Measurements from ENCODE around the gene ERBB2.
"Not testable (repeated sequence)": the region's sequence is repeated elsewhere in the genome, so short reads cannot be mapped to it uniquely, and the experiment has no call there.

The ERBB2 gene

GRCh38 chr17:39687546-39688474 is 12.1 kb upstream of the ERBB2 start, which contains the start of gene PGAP3:
PGAP3 (minus strand) TSS chr17:39688057; CDS start chr17:39688014, 43 bp downstream.
- no peak for TF ChIP-seq Cebpa-rat (IDR thresholded peaks at IDR 0.05)
- H3K27ac ChIP-seq, result peak within 1 kb of the TSS; percentile 87
- H3K36me3 ChIP-seq, result peaks cover 19% of the 10 kb centered on the region; the same call in 1 of the 2 replicates
- H3K9me3 ChIP-seq, result no peaks in the 10 kb centered on the region; the same call in 1 of the 2 replicates
- H3K27me3 ChIP-seq, result no peaks in the 10 kb centered on the region
- peak within 1 kb of the TSS; percentile 74 for H3K9ac ChIP-seq
- H3K4me1 ChIP-seq, result peaks cover 18% of the 10 kb centered on the region
- H4K20me1 ChIP-seq, result no peaks in the 10 kb centered on the region
- peak within 1 kb of the TSS; percentile 95 for H3K4me2 ChIP-seq
- H3K4me3 ChIP-seq, result peak within 1 kb of the TSS; percentile 76

GRCh38 chr17:39688475-39688835 is 11.4 kb upstream of the ERBB2 start:
- Histone ChIP-seq H4K20me1 (no peaks in the 10 kb centered on the region), H3K27ac (peak overlapping the region; percentile 87), H3K9ac (peak overlapping the region; percentile 74), H3K9me3 (no peaks in the 10 kb centered on the region; the same call in 1 of the 2 replicates), H3K4me3 (peak overlapping the region; percentile 76), H3K4me2 (peak overlapping the region; percentile 95), H3K27me3 (no peaks in the 10 kb centered on the region), H3K36me3 (peaks cover 12% of the 10 kb centered on the region; the same call in 1 of the 2 replicates), H3K4me1 (peaks cover 18% of the 10 kb centered on the region)
- no peak for TF ChIP-seq Cebpa-rat (IDR thresholded peaks at IDR 0.05)

- TF ChIP-seq Cebpa-rat (IDR thresholded peaks at IDR 0.05), result no peak
- Histone ChIP-seq H3K4me3 (peak overlapping the region; percentile 76), H3K4me1 (peaks cover 18% of the 10 kb centered on the region), H3K9ac (no peak overlapping the region), H3K9me3 (no peaks in the 10 kb centered on the region; the same call in 1 of the 2 replicates), H3K4me2 (peak overlapping the region; percentile 95), H3K27ac (no peak overlapping the region), H4K20me1 (no peaks in the 10 kb centered on the region), H3K36me3 (peaks cover 10% of the 10 kb centered on the region; the same call in 1 of the 2 replicates), H3K27me3 (no peaks in the 10 kb centered on the region)
Measured at GRCh38 chr17:39688945-39689344, 10.9 kb upstream of the ERBB2 start.

- H3K36me3 ChIP-seq, result no peaks in the 10 kb centered on the region
- H3K4me3 ChIP-seq, result no peak overlapping the region
- no peaks in the 10 kb centered on the region for H3K4me1 ChIP-seq
- no peak for TF ChIP-seq Cebpa-rat (IDR thresholded peaks at IDR 0.05)
- no peaks in the 10 kb centered on the region for H4K20me1 ChIP-seq
- no peak overlapping the region for H3K27ac ChIP-seq
- H3K9me3 ChIP-seq, result no peaks in the 10 kb centered on the region
- no peak overlapping the region for H3K9ac ChIP-seq
- no peak overlapping the region for H3K4me2 ChIP-seq
- peaks cover 14% of the 10 kb centered on the region for H3K27me3 ChIP-seq
Measured at GRCh38 chr17:39694593-39694992, 5.3 kb upstream of the ERBB2 start.

GRCh38 chr17:39695089-39695474 is 4.8 kb upstream of the ERBB2 start:
- no peaks in the 10 kb centered on the region for H3K36me3 ChIP-seq
- no peak for TF ChIP-seq Cebpa-rat (IDR thresholded peaks at IDR 0.05)
- no peak overlapping the region for H3K27ac ChIP-seq
- H3K27me3 ChIP-seq, result peaks cover 19% of the 10 kb centered on the region
- no peak overlapping the region for H3K9ac ChIP-seq
- no peaks in the 10 kb centered on the region for H3K9me3 ChIP-seq
- no peaks in the 10 kb centered on the region for H4K20me1 ChIP-seq
- no peaks in the 10 kb centered on the region for H3K4me1 ChIP-seq
- no peak overlapping the region for H3K4me2 ChIP-seq
- H3K4me3 ChIP-seq, result no peak overlapping the region

GRCh38 chr17:39696731-39697130 is 3.1 kb upstream of the ERBB2 start:
- H3K9ac ChIP-seq, result no peak overlapping the region
- H3K4me1 ChIP-seq, result no peaks in the 10 kb centered on the region
- H3K9me3 ChIP-seq, result no peaks in the 10 kb centered on the region
- H3K27me3 ChIP-seq, result peaks cover 35% of the 10 kb centered on the region
- no peaks in the 10 kb centered on the region for H4K20me1 ChIP-seq
- no peak overlapping the region for H3K4me3 ChIP-seq
- H3K27ac ChIP-seq, result no peak overlapping the region
- no peak overlapping the region for H3K4me2 ChIP-seq
- H3K36me3 ChIP-seq, result no peaks in the 10 kb centered on the region
- no peak for TF ChIP-seq Cebpa-rat (IDR thresholded peaks at IDR 0.05)

- Histone ChIP-seq H3K27ac (no peak overlapping the region), H3K4me3 (no peak overlapping the region), H3K9ac (no peak overlapping the region), H3K36me3 (no peaks in the 10 kb centered on the region), H4K20me1 (no peaks in the 10 kb centered on the region), H3K27me3 (peaks cover 39% of the 10 kb centered on the region), H3K9me3 (no peaks in the 10 kb centered on the region), H3K4me1 (no peaks in the 10 kb centered on the region), H3K4me2 (no peak overlapping the region)
- TF ChIP-seq Cebpa-rat (IDR thresholded peaks at IDR 0.05), result no peak
Measured at GRCh38 chr17:39697961-39698360, 1.9 kb upstream of the ERBB2 start.

GRCh38 chr17:39699157-39699817 is 577 bp upstream of the ERBB2 start:
- not testable (repeated sequence) for H3K9me3 ChIP-seq, H3K4me2 ChIP-seq, H3K27ac ChIP-seq, H4K20me1 ChIP-seq, H3K9ac ChIP-seq, H3K4me3 ChIP-seq, H3K36me3 ChIP-seq
- Histone ChIP-seq H3K4me1 (peaks cover 12% of the 10 kb centered on the region), H3K27me3 (peaks cover 39% of the 10 kb centered on the region)

GRCh38 chr17:39700148-39700987 is 504 bp downstream of the ERBB2 start:
- no peak overlapping the region for H3K4me3 ChIP-seq
- no peak overlapping the region for H3K27ac ChIP-seq
- H3K27me3 ChIP-seq, result peaks cover 39% of the 10 kb centered on the region
- H3K36me3 ChIP-seq, result no peaks in the 10 kb centered on the region
- no peak overlapping the region for H3K9ac ChIP-seq
- H4K20me1 ChIP-seq, result no peaks in the 10 kb centered on the region
- H3K4me1 ChIP-seq, result peaks cover 22% of the 10 kb centered on the region
- no peak overlapping the region for H3K4me2 ChIP-seq
- TF ChIP-seq Cebpa-rat (IDR thresholded peaks at IDR 0.05), result no peak
- H3K9me3 ChIP-seq, result no peaks in the 10 kb centered on the region

All from BLaER1 (cell line).